Cardiac muscle cell (in vitro differentiated cells and primary cell): ENCODE measurements around the gene RALGPS2. TPM values are rescaled to one million over a fixed set of nuclear protein-coding genes. Genes with fewer than 3 reads are reported as not detected.

ENCODE experiments used
- DNase-seq, 2 donors: peaks; one replicate each; pipeline versions ENCODE4 v3.0.0 to v3.0.0-alpha.2; 2010 to 2017; ENCODE audit warnings: low read depth in 1 of 2, low spot score in 1 of 2
- H3K27ac ChIP-seq: fragments of 200-600 bp; sonication (generic); 2 replicates; pipeline ENCODE4 v1.5.1; 2016
- H3K27me3 ChIP-seq: fragments of 200-600 bp; sonication (generic); 2 replicates; pipeline ENCODE4 v1.6.0; 2016; ENCODE audit warnings: control low read depth
- H3K36me3 ChIP-seq: fragments of 200-600 bp; sonication (generic); 2 replicates; pipeline ENCODE4 v1.5.1; 2016; ENCODE audit warnings: control low read depth
- H3K4me1 ChIP-seq: fragments of 200-600 bp; sonication (generic); 2 replicates; pipeline ENCODE4 v1.8.1; 2017; ENCODE audit warnings: low read depth, mild to moderate bottlenecking, mixed run types
- H3K4me3 ChIP-seq: fragments of 200-600 bp; sonication (generic); 2 replicates; pipeline ENCODE4 v1.5.1; 2016; ENCODE audit warnings: mild to moderate bottlenecking
- H3K9me3 ChIP-seq: fragments of 200-600 bp; sonication (generic); 2 replicates; pipeline ENCODE4 v1.5.1; 2017; ENCODE audit warnings: low read depth, mild to moderate bottlenecking, control low read depth
- polyA plus RNA-seq: library from polyadenylated mRNA; unstranded; fragments of >200 nt; fragmentation: Nextera tagmentation; extraction: Ambion mirVana; gene quantifications from 2 replicates; pipeline ENCODE4 v1.2.1, GENCODE V29; 2016
- total RNA-seq: library from RNA; depleted of rRNA; stranded (reverse); fragments of >200 nt; gene quantifications from 2 replicates; pipeline ENCODE4 v1.2.3, GENCODE V29; 2016
- TF ChIP-seq, protein P1 (sequence below): IDR thresholded peaks from 2 replicates; pipeline ENCODE4 v1.5.1; 2012; ENCODE audit warnings: low read depth, mild to moderate bottlenecking, low read length

The RALGPS2 gene
- total and polyA plus RNA-seq, 2 experiments from 2014 or later, result 10.3 to 27.3 TPM

DNA sequence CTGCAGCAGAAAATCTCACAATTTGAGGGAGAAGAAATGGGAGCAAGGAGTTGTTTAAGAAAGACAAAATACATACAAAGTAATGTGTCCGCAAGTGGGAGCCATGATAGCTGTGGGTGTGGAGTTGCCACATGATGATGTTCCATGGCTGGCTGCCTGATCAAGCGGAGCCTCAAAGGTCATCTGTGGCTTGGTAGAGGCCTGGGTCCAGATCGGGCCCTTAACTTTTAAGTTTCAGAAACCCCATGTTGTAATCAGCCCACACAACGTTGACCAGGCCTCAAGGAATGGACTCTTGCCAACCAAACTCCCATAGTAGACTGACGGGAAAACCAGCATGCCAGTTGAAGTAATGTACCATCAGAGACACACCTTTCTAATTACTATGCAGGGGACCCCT is 210.6 kb downstream of the RALGPS2 start:
- TF ChIP-seq, protein P1, sequence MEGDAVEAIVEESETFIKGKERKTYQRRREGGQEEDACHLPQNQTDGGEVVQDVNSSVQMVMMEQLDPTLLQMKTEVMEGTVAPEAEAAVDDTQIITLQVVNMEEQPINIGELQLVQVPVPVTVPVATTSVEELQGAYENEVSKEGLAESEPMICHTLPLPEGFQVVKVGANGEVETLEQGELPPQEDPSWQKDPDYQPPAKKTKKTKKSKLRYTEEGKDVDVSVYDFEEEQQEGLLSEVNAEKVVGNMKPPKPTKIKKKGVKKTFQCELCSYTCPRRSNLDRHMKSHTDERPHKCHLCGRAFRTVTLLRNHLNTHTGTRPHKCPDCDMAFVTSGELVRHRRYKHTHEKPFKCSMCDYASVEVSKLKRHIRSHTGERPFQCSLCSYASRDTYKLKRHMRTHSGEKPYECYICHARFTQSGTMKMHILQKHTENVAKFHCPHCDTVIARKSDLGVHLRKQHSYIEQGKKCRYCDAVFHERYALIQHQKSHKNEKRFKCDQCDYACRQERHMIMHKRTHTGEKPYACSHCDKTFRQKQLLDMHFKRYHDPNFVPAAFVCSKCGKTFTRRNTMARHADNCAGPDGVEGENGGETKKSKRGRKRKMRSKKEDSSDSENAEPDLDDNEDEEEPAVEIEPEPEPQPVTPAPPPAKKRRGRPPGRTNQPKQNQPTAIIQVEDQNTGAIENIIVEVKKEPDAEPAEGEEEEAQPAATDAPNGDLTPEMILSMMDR, result no peak
- Histone ChIP-seq H3K36me3 (no peaks in the 10 kb centered on the region), H3K9me3 (no peaks in the 10 kb centered on the region), H3K27ac (no peak overlapping the region), H3K27me3 (no peaks in the 10 kb centered on the region), H3K4me1 (no peaks in the 10 kb centered on the region), H3K4me3 (no peak overlapping the region)
- DNase-seq, result peak in 1 of 2 donors; percentile 38

DNA sequence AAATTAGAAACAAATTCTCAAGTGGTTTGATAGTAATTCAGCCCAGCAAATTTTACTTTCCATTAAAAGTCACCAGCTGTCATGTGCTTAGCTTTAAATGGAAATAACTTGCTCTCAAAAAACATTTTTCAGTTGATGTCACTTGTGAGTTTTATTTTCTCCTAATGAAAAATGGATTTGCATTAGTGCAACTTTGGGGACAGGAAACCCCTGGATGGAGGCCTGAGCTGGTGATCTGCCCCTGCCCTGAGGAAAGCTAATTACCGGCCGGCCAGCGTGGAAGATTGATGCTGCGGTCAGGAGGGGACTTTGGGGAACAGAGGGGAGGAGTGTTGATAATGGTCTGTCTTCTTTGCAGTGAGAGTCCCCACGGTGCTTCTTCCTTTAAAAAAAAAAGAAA is 212.7 kb downstream of the RALGPS2 start:
- Histone ChIP-seq H3K4me1 (no peaks in the 10 kb centered on the region), H3K4me3 (no peak overlapping the region), H3K27me3 (no peaks in the 10 kb centered on the region), H3K36me3 (no peaks in the 10 kb centered on the region), H3K27ac (no peak overlapping the region), H3K9me3 (no peaks in the 10 kb centered on the region)
- DNase-seq, result no peak
- TF ChIP-seq, protein P1, result no peak

DNA sequence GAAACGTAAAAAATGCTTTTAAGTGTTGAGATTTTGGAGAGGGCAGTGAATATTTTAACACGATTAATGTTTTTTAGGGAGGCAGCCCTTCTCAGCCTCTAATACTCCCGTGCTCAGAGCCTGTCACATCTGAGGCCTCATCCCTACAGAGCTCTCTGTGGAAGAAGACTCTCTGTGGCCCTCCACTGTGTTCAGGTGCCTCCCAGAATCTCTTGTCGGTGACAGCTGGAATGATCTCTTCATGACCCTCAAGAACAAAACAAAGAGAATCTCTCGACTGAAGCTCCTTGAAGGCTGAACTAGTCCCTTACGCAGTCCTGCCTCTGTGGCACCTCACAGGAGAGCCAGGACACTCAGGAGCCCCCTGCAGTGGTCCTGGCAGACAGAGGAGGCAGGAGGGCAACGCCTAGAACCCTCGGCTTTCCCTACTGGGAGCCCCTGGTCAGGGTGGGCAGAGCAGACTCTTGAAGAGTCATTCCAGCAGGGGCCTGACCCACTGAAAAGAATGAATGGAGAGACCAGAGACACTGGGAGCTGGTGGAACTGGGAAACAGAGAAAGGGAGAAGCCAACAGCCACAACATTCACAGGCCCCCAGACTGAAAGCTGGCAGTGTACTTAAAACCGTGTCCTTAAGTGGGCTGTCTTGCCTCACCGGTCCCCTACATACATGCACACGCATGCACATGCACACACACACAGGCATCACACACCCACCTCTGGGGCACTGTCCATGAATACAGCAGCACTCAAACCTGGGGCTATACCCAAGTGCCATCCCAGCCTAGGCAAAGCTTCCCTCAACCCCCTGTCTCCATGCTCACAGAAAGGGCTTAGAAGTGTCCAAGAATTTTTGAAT is 213.3 kb downstream of the RALGPS2 start:
- Histone ChIP-seq H3K27me3 (no peaks in the 10 kb centered on the region), H3K4me3 (no peak overlapping the region), H3K4me1 (no peaks in the 10 kb centered on the region), H3K27ac (no peak overlapping the region), H3K36me3 (no peaks in the 10 kb centered on the region), H3K9me3 (no peaks in the 10 kb centered on the region)
- TF ChIP-seq, protein P1, result no peak
- no peak for DNase-seq

DNA sequence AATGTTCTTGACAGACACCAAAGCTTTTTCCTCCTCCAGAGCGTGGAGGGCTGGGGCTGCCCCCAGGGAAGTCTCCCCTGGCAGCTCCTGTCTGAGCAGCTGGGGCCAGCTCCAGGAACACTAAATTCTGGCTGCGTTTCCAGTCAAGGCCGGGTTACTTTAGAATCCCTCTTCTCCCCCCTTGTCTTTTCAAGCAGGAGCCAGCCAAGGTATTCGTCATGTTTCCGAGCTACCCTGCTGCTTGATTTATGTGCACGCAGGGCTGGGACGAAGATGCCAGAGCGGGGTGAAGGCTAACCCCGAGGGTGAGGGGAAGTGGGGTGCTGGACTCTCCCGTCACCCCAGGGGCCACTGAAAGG is 213.9 kb downstream of the RALGPS2 start:
- TF ChIP-seq, protein P1, result no peak
- H3K27ac ChIP-seq, result no peak overlapping the region
- no peaks in the 10 kb centered on the region for H3K36me3 ChIP-seq
- no peaks in the 10 kb centered on the region for H3K4me1 ChIP-seq
- peak in 1 of 2 donors; percentile 85 for DNase-seq
- no peaks in the 10 kb centered on the region for H3K27me3 ChIP-seq
- H3K4me3 ChIP-seq, result no peak overlapping the region
- no peaks in the 10 kb centered on the region for H3K9me3 ChIP-seq

DNA sequence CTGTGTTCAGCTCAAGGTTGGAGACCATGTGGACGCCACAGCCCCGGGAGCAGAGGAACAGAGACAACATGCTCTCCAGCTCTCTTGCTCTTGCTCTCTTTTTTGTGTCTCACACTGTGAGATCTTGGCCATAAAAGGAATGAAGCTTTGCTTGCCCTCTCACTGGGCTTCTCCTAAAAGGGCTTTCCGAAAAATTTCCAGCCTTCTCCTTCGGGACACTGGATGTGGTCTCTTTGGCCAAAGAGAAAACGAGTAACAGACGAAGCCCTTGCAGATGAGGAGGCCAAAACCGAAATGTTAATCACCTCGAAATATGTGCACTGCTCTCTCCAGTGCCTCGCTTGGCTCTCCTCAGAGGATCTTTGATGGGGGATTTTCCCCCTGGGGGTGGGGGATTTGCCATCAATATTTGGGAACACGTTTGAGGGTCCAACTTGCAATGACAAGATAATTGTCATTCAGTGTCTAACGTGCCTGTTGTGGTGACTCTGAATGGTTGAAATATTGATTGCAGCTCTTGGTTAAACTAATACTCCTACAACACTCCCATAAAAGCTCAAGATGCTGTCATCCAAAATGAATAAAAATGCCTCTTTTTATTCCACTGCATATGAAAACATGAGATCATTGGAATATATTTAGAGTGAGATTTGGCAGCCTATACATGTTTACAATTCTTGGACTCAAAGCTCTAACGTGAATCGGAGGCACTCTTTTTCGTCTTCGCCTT is 214.5 kb downstream of the RALGPS2 start:
- Histone ChIP-seq H3K4me1 (no peaks in the 10 kb centered on the region), H3K4me3 (no peak overlapping the region), H3K36me3 (no peaks in the 10 kb centered on the region), H3K27me3 (no peaks in the 10 kb centered on the region), H3K27ac (no peak overlapping the region), H3K9me3 (no peaks in the 10 kb centered on the region)
- TF ChIP-seq, protein P1, result no peak
- DNase-seq, result no peak
